GM19467 (cell line): Measurements from ENCODE around the gene KCNQ5.
"Not testable (repeated sequence)": the region's sequence is repeated elsewhere in the genome, so short reads cannot be mapped to it uniquely, and the experiment has no call there.

Source experiments
- ATAC-seq: cut with Tn5 transposase; IDR thresholded peaks from one replicate; pipeline ENCODE4 v1.9.1; 2021; ENCODE audit warnings: mild to moderate bottlenecking, moderate library complexity; ENCODE audit not compliant: unreplicated experiment

KCNQ5 gene

GRCh38 chr6:73156793-73157767 lies 535.2 kb downstream of the KCNQ5 start:
- no peak for ATAC-seq

- no peak for ATAC-seq
Measured at GRCh38 chr6:73157870-73158269, 536.0 kb downstream of the KCNQ5 start.

- ATAC-seq, result no peak
Measured at GRCh38 chr6:73169111-73169510, 547.2 kb downstream of the KCNQ5 start.

- ATAC-seq, result no peak
Measured at GRCh38 chr6:73169633-73170032, 547.8 kb downstream of the KCNQ5 start.

- ATAC-seq, result no peak
Measured at GRCh38 chr6:73174646-73175045, 552.8 kb downstream of the KCNQ5 start.

- ATAC-seq, result no peak
Measured at GRCh38 chr6:73176057-73176456, 554.2 kb downstream of the KCNQ5 start.

GRCh38 chr6:73177221-73177944 lies 555.5 kb downstream of the KCNQ5 start:
- ATAC-seq, result peak; percentile 59

GRCh38 chr6:73180076-73180738 lies 558.3 kb downstream of the KCNQ5 start:
- no peak for ATAC-seq

- ATAC-seq, result peak; percentile 70
Measured at GRCh38 chr6:73180763-73181619, 559.1 kb downstream of the KCNQ5 start.

- peak; percentile 36 for ATAC-seq
Measured at GRCh38 chr6:73182021-73182607, 560.2 kb downstream of the KCNQ5 start.

GRCh38 chr6:73193302-73193701 lies 571.4 kb downstream of the KCNQ5 start:
- not testable (repeated sequence) for ATAC-seq

- ATAC-seq, result no peak
Measured at GRCh38 chr6:73194744-73195143, 572.9 kb downstream of the KCNQ5 start.

- no peak for ATAC-seq
Measured at GRCh38 chr6:73200247-73200646, 578.4 kb downstream of the KCNQ5 start.

- ATAC-seq, result no peak
Measured at GRCh38 chr6:73200735-73201134, 578.9 kb downstream of the KCNQ5 start.

- ATAC-seq, result no peak
Measured at GRCh38 chr6:73203098-73203497, 581.2 kb downstream of the KCNQ5 start.

GRCh38 chr6:73204252-73204651 lies 582.4 kb downstream of the KCNQ5 start:
- ATAC-seq, result no peak

GRCh38 chr6:73207221-73207837 lies 585.5 kb downstream of the KCNQ5 start:
- no peak for ATAC-seq

- no peak for ATAC-seq
Measured at GRCh38 chr6:73209117-73209516, 587.3 kb downstream of the KCNQ5 start.

- ATAC-seq, result no peak
Measured at GRCh38 chr6:73216859-73217258, 595.0 kb downstream of the KCNQ5 start.

GRCh38 chr6:73225396-73225795 lies 603.5 kb downstream of the KCNQ5 start, which contains the start of gene KHDC1L:
Gene KHDC1L, minus strand, starts transcription at chr6:73225496. Its CDS starts 88 bp downstream, at chr6:73225408.
- ATAC-seq, result no peak
